Putamen (tissue), 1 donor: ENCODE data around the gene SCYL1.

ENCODE experiments used
- DNase-seq: peaks from one replicate; pipeline ENCODE4 v3.0.0-alpha.2; 2016; ENCODE audit warnings: low spot score

Gene SCYL1

GRCh38 chr11:65537296-65537597 is 12.4 kb downstream of the SCYL1 start:
- DNase-seq, result no peak

GRCh38 chr11:65537620-65538231 is 12.8 kb downstream of the SCYL1 start:
- DNase-seq, result no peak

- no peak for DNase-seq
These were observed 13.5 kb downstream of the SCYL1 start for GRCh38 chr11:65538232-65538914.

- DNase-seq, result no peak
These were observed 14.2 kb downstream of the SCYL1 start for GRCh38 chr11:65538915-65539743.

- no peak for DNase-seq
These were observed 14.9 kb downstream of the SCYL1 start for GRCh38 chr11:65539744-65540289.

GRCh38 chr11:65540290-65541092 is 15.6 kb downstream of the SCYL1 start:
- peak; percentile 86 for DNase-seq

- no peak for DNase-seq
These were observed 16.5 kb downstream of the SCYL1 start for GRCh38 chr11:65541093-65541982.

- DNase-seq, result no peak
These were observed 18.0 kb downstream of the SCYL1 start for GRCh38 chr11:65542738-65543390.

GRCh38 chr11:65545853-65546216 is 21.0 kb downstream of the SCYL1 start:
- no peak for DNase-seq

- DNase-seq, result no peak
These were observed 21.5 kb downstream of the SCYL1 start for GRCh38 chr11:65546217-65546958.

GRCh38 chr11:65547446-65548125 is 22.7 kb downstream of the SCYL1 start:
- no peak for DNase-seq

GRCh38 chr11:65548395-65548794 is 23.5 kb downstream of the SCYL1 start:
- DNase-seq, result no peak

GRCh38 chr11:65549096-65549495 is 24.2 kb downstream of the SCYL1 start:
- DNase-seq, result no peak

GRCh38 chr11:65551572-65552387 is 26.9 kb downstream of the SCYL1 start:
- no peak for DNase-seq

- no peak for DNase-seq
These were observed 27.6 kb downstream of the SCYL1 start for GRCh38 chr11:65552388-65552951.

- DNase-seq, result no peak
These were observed 28.6 kb downstream of the SCYL1 start for GRCh38 chr11:65553301-65554001.

GRCh38 chr11:65554057-65554818 is 29.4 kb downstream of the SCYL1 start:
- no peak for DNase-seq
